ENCODE measurements around the gene THAP9.

THAP9 gene

GRCh38 chr4:82965763-82966162 lies 65.2 kb downstream of the THAP9 start:
- no peak for DNase-seq

- no peak for DNase-seq
Observed at GRCh38 chr4:82968972-82969371, 68.4 kb downstream of the THAP9 start.

GRCh38 chr4:82969414-82969813 lies 68.9 kb downstream of the THAP9 start:
- no peak for DNase-seq

All from stimulated activated CD4-positive, alpha-beta T cell treated with anti-CD3 and anti-CD28 coated beads, Interleukin-12 subunit alpha, Interleukin-12 subunit beta, amount 100 ng/mL, for 4 hours (primary cell).